GM18907 (cell line): Measurements from ENCODE around the gene WWOX.
"Not testable (repeated sequence)": the region's sequence is repeated elsewhere in the genome, so short reads cannot be mapped to it uniquely, and the experiment has no call there.

Experiments used
- ATAC-seq: cut with Tn5 transposase; IDR thresholded peaks from one replicate; pipeline ENCODE4 v1.9.1; 2021; ENCODE audit warnings: mild to moderate bottlenecking, moderate library complexity; ENCODE audit not compliant: unreplicated experiment

Gene WWOX

GRCh38 chr16:78593352-78593751 lies 493.9 kb downstream of the WWOX start:
- ATAC-seq = no peak

- ATAC-seq = no peak
These were observed 494.7 kb downstream of the WWOX start for GRCh38 chr16:78594191-78594590.

GRCh38 chr16:78596348-78596995 lies 497.0 kb downstream of the WWOX start:
- no peak for ATAC-seq

- no peak for ATAC-seq
These were observed 497.6 kb downstream of the WWOX start for GRCh38 chr16:78596996-78597422.

GRCh38 chr16:78597809-78598570 lies 498.5 kb downstream of the WWOX start:
- no peak for ATAC-seq

GRCh38 chr16:78599271-78599670 lies 499.8 kb downstream of the WWOX start:
- ATAC-seq = no peak

GRCh38 chr16:78604423-78605062 lies 505.1 kb downstream of the WWOX start:
- not testable (repeated sequence) for ATAC-seq

- no peak for ATAC-seq
These were observed 506.2 kb downstream of the WWOX start for GRCh38 chr16:78605548-78606101.

GRCh38 chr16:78606545-78606944 lies 507.1 kb downstream of the WWOX start:
- no peak for ATAC-seq

- no peak for ATAC-seq
These were observed 507.6 kb downstream of the WWOX start for GRCh38 chr16:78607022-78607421.

- ATAC-seq = no peak
These were observed 508.0 kb downstream of the WWOX start for GRCh38 chr16:78607465-78607864.

- no peak for ATAC-seq
These were observed 508.9 kb downstream of the WWOX start for GRCh38 chr16:78608305-78608776.

GRCh38 chr16:78609402-78610274 lies 510.2 kb downstream of the WWOX start:
- ATAC-seq = no peak

- no peak for ATAC-seq
These were observed 511.9 kb downstream of the WWOX start for GRCh38 chr16:78611318-78611717.

GRCh38 chr16:78619811-78620210 lies 520.4 kb downstream of the WWOX start:
- no peak for ATAC-seq

- ATAC-seq = no peak
These were observed 520.8 kb downstream of the WWOX start for GRCh38 chr16:78620291-78620690.

- ATAC-seq = no peak
These were observed 524.3 kb downstream of the WWOX start for GRCh38 chr16:78623796-78624195.

- ATAC-seq = no peak
These were observed 524.9 kb downstream of the WWOX start for GRCh38 chr16:78624366-78624765.

GRCh38 chr16:78628461-78629045 lies 529.1 kb downstream of the WWOX start:
- no peak for ATAC-seq

GRCh38 chr16:78629173-78629572 lies 529.7 kb downstream of the WWOX start:
- no peak for ATAC-seq
